GM12891 (cell line): ENCODE measurements around the gene LHCGR.
"Not testable (repeated sequence)": the region's sequence is repeated elsewhere in the genome, so short reads cannot be mapped to it uniquely, and the experiment has no call there.

Experiments
- DNase-seq: peaks from one replicate; pipeline ENCODE4 v3.0.0; 2011; ENCODE audit warnings: low spot score; ENCODE audit not compliant: insufficient read length
- FAIRE-seq: peaks from 2 replicates; lab custom pipeline; 2011; peaks lifted over from hg19 to GRCh38; lab: Jason Lieb, UNC
- PAX5 ChIP-seq: IDR thresholded peaks from 2 replicates; pipeline ENCODE4 v1.6.1; 2011; ENCODE audit warnings: low read length, moderate library complexity, mild to moderate bottlenecking; ENCODE audit not compliant: insufficient read depth, severe bottlenecking
- POLR2A ChIP-seq: IDR thresholded peaks from 2 replicates; pipeline ENCODE4 v1.6.1; 2011; ENCODE audit warnings: low read depth, low read length, control low read depth
- POLR2AphosphoS5 ChIP-seq: IDR thresholded peaks from 2 replicates; pipeline ENCODE4 v1.6.1; 2011; ENCODE audit warnings: low read depth, low read length, control low read depth
- POU2F2 ChIP-seq: IDR thresholded peaks from 2 replicates; pipeline ENCODE4 v1.6.1; 2011; ENCODE audit warnings: low read depth, mild to moderate bottlenecking, control low read depth, low read length, moderate library complexity
- SPI1 ChIP-seq: IDR thresholded peaks from 2 replicates; pipeline ENCODE4 v1.6.1; 2011; ENCODE audit warnings: low read depth, low read length, control low read depth
- TAF1 ChIP-seq: IDR thresholded peaks from 2 replicates; pipeline ENCODE4 v1.6.1; 2011; ENCODE audit warnings: low read depth, low read length, control low read depth

The LHCGR gene

DNA sequence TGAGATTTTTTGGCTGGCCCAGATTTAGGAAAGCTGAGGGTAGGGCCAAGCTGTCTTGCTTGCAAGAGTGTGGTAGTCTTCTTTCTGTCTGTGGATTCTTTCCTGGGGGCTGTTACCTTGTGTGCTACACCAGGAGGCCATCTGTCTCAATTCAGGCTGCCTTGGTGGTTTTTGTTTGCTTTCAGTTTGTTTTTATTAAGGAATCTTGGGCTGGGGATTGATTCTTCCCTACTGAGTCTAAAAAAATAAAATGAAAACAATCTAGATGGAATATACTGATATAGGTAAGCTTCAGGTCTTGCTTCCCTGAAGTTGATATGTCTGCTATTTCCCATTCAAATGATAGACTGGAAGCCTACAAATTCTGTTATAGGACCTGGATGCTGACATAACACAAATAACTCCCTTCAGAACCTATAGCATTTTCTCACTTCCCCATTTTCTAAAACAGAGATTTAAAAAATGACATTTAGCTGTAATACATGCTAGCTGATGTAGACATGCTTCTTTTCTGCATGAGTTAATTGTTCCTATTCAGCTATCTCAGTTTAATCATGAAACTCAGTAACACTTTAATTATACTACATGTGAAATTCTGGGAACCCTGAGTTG, 5.3 kb downstream of the LHCGR start:
- DNase-seq (no peak), FAIRE-seq (peak; percentile 69)
- TF ChIP-seq SPI1, result peak; percentile 96
- no peak for TF ChIP-seq POLR2AphosphoS5

DNA sequence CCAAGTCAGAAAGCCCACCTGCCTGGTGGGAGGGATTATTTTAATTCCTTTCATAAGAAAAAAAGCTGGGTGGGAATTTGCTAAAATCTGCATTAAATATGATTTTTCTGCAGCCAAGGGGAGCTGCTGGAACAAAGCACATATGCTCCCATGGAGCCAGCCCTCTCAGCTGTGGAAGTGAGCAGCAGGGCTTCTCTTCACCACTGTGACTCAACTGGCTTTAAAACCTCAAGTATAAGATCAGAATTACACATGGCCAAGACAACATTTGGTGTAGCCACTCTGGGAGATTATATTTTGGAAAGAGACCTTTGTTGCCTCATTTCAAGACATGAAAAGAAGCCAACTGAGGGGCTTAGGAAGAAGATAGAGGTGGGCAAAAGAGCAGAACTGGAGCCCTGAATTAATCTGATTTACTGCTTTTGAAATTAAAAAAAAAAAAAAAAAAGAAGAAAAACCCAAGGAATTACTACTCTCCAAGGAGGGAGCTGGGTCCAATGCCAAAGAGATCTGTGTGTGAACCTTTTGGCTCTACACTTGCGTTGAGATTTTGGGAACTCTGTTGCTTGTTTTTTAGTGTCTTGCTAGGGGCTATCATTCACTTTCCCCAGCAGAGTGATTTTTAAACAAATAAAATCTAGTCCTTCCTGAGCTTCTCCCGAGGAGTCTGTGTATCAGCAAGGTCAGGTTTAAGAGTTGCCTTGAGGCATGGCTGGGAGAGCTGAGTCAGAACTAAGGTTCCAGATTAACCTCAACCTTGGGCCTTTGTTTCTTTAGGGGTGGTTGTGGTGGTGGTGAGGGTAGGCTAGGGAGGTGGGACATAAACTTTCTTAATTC, 6.0 kb downstream of the LHCGR start:
- TF ChIP-seq POLR2AphosphoS5, result no peak
- no peak for TF ChIP-seq SPI1
- no peak for TF ChIP-seq PAX5
- no peak for TF ChIP-seq POLR2A
- TF ChIP-seq POU2F2, result no peak
- TF ChIP-seq TAF1, result no peak
- DNase-seq, result no peak
- FAIRE-seq, result no peak

- TF ChIP-seq POLR2A (no peak), POU2F2 (no peak), TAF1 (no peak), SPI1 (no peak), POLR2AphosphoS5 (no peak), PAX5 (no peak)
- FAIRE-seq (no peak), DNase-seq (no peak)
These were observed 8.2 kb downstream of the LHCGR start for GRCh38 chr2:48747319-48747718.

DNA sequence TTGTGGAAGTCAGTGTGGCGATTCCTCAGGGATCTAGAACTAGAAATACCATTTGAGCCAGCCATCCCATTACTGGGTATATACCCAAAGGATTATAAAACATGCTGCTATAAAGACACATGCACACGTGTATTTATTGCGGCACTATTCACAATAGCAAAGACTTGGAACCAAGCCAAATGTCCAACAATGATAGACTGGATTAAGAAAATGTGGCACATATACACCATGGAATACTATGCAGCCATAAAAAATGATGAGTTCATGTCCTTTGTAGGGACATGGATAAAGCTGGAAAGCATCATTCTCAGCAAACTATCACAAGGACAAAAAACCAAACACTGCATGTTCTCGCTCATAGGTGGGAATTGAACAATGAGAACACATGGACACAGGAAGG, 16.3 kb downstream of the LHCGR start:
- not testable (repeated sequence) for DNase-seq, FAIRE-seq

- FAIRE-seq (no peak), DNase-seq (no peak)
- no peak for TF ChIP-seq POLR2AphosphoS5
- TF ChIP-seq TAF1, result no peak
- TF ChIP-seq POU2F2, result no peak
These were observed 16.7 kb downstream of the LHCGR start for GRCh38 chr2:48738806-48739205.

GRCh38 chr2:48736251-48736650, 19.3 kb downstream of the LHCGR start:
- no peak for TF ChIP-seq SPI1
- TF ChIP-seq PAX5, result no peak
- TF ChIP-seq POLR2AphosphoS5, result no peak
- no peak for TF ChIP-seq POLR2A
- TF ChIP-seq TAF1, result no peak
- TF ChIP-seq POU2F2, result no peak
- DNase-seq, result no peak
- no peak for FAIRE-seq

GRCh38 chr2:48734576-48735303, 20.8 kb downstream of the LHCGR start:
- no peak for FAIRE-seq
- TF ChIP-seq PAX5, result no peak
- DNase-seq, result no peak

DNA sequence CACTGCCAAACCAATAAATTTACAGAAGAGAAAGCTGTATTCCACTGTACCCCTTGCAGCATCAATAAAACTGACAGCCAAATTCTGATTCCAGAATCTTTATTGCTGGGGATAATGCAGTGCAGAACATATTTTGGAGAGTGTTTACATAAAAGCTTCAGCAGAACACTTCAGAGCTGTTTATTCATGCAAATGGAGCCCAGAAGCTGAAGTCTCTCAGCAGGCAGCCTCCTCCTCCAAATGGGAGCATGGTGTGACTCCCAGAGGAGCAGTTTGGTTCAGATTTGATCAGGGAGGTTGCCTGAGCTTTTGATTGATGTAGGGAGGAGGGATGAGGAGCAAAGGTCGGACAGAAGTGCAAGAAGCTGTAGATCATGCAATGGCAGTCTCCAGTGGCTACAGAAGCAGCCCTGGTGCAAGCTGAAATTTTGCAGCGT, 22.4 kb downstream of the LHCGR start:
- TF ChIP-seq TAF1 (no peak), POU2F2 (no peak), SPI1 (no peak), POLR2A (no peak), POLR2AphosphoS5 (no peak)
- DNase-seq (no peak), FAIRE-seq (no peak)

DNA sequence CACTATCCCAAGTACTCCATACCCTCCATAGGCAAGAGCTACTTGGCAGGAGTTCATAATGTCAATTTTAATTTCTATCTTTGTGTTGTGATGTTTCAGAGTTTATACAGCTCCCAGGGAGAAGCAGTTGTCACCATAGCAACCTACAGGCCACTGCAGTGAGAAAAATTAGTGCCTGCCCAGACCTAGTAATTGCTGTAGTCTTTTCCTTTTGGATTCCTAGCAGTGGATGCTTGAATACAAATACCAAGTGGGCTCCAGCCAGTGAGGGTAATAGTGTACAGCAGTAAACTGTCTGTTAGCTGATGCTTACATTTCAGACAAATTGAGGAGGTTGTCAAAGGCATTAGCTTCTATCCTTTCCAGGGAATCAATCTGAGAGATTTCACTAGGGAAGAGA, 26.7 kb downstream of the LHCGR start:
- DNase-seq (no peak), FAIRE-seq (no peak)
- TF ChIP-seq SPI1 (no peak), PAX5 (no peak), POLR2A (no peak), TAF1 (no peak)

DNA sequence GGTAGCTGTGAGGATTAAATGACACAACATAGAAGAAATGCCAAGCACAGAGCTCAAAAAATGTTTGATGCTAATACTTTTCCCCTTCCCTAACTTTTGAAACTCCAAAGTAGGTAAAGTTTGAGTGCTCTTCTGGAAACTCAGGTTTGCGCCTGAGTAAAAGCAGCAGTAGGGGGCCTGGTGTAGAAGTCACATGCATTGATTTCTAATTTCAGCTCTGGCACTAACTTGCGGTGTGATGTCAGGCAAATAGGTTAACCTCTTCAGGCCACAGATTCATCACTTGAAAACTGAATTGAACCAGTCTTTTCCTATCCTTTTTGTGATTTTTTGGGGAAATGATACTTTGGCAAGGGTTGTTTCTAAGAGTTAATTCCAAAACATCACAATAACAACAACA, 27.2 kb downstream of the LHCGR start:
- TF ChIP-seq POLR2AphosphoS5 (no peak), TAF1 (no peak), PAX5 (no peak), POLR2A (no peak), SPI1 (no peak), POU2F2 (no peak)
- no peak for DNase-seq
- FAIRE-seq, result no peak
